H7 (cell line): ENCODE data around the gene ALDH3B2. TPM values are rescaled to one million over a fixed set of nuclear protein-coding genes. Genes with fewer than 3 reads are reported as not detected.

ENCODE experiments used
- DNase-seq: peaks from one replicate; pipeline ENCODE4 v3.0.0; 2012
- H3K27me3 ChIP-seq: 2 replicates; pipeline ENCODE4 v1.6.0; 2011; ENCODE audit warnings: mild to moderate bottlenecking, low read length; ENCODE audit not compliant: control insufficient read depth, insufficient read depth
- H3K36me3 ChIP-seq: replicated peaks from 2 replicates; pipeline ENCODE4 v1.5.1; 2011; ENCODE audit warnings: low read length; ENCODE audit not compliant: control insufficient read depth, insufficient read depth
- H3K4me3 ChIP-seq: 2 replicates; pipeline ENCODE4 v1.5.1; 2011; ENCODE audit warnings: low read depth, mild to moderate bottlenecking, control low read depth, low read length, moderate library complexity; ENCODE audit not compliant: insufficient read depth
- total RNA-seq: library from RNA; depleted of rRNA; stranded (reverse); fragments of >200 nt; shearing (Covaris generic); gene quantifications from 2 replicates; pipeline ENCODE4 v1.2.3, GENCODE V29; 2014

The ALDH3B2 gene
- total RNA-seq, 1 experiment from 2014 or later = not detected

GRCh38 chr11:67634366-67635230 is 39.8 kb downstream of the ALDH3B2 start:
- DNase-seq = peak; percentile 52
- no peak overlapping the region for H3K4me3 ChIP-seq
- peaks cover 3% of the 10 kb centered on the region for H3K27me3 ChIP-seq
- H3K36me3 ChIP-seq = no peaks in the 10 kb centered on the region

- peak; percentile 53 for DNase-seq
- Histone ChIP-seq H3K4me3 (no peak overlapping the region), H3K27me3 (no peaks in the 10 kb centered on the region), H3K36me3 (no peaks in the 10 kb centered on the region)
Measured at GRCh38 chr11:67633758-67634365, 40.6 kb downstream of the ALDH3B2 start.

- Histone ChIP-seq H3K36me3 (no peaks in the 10 kb centered on the region), H3K4me3 (no peak overlapping the region), H3K27me3 (no peaks in the 10 kb centered on the region)
- DNase-seq = peak; percentile 44
Measured at GRCh38 chr11:67632982-67633755, 41.3 kb downstream of the ALDH3B2 start.

GRCh38 chr11:67632175-67632981 is 42.0 kb downstream of the ALDH3B2 start:
- peak; percentile 45 for DNase-seq
- no peaks in the 10 kb centered on the region for H3K27me3 ChIP-seq
- H3K4me3 ChIP-seq = no peak overlapping the region
- H3K36me3 ChIP-seq = no peaks in the 10 kb centered on the region

- no peak for DNase-seq
- Histone ChIP-seq H3K36me3 (no peaks in the 10 kb centered on the region), H3K27me3 (no peaks in the 10 kb centered on the region), H3K4me3 (no peak overlapping the region)
Measured at GRCh38 chr11:67631853-67632174, 42.6 kb downstream of the ALDH3B2 start.

- H3K36me3 ChIP-seq = no peaks in the 10 kb centered on the region
- DNase-seq = peak; percentile 63
- peak overlapping the region; percentile 72; the same call in 1 of the 2 replicates for H3K4me3 ChIP-seq
- no peaks in the 10 kb centered on the region for H3K27me3 ChIP-seq
Measured at GRCh38 chr11:67631411-67631810, 43.0 kb downstream of the ALDH3B2 start.

- Histone ChIP-seq H3K27me3 (no peaks in the 10 kb centered on the region), H3K4me3 (peak overlapping the region; percentile 72), H3K36me3 (no peaks in the 10 kb centered on the region)
- DNase-seq = no peak
Measured at GRCh38 chr11:67630943-67631331, 43.5 kb downstream of the ALDH3B2 start.

GRCh38 chr11:67630228-67630942 is 44.0 kb downstream of the ALDH3B2 start:
- Histone ChIP-seq H3K36me3 (no peaks in the 10 kb centered on the region), H3K27me3 (no peaks in the 10 kb centered on the region), H3K4me3 (peak overlapping the region; percentile 72)
- peak; percentile 99 for DNase-seq

- Histone ChIP-seq H3K27me3 (no peaks in the 10 kb centered on the region), H3K36me3 (no peaks in the 10 kb centered on the region), H3K4me3 (peak within 1 kb of the TSS; percentile 72)
Measured at GRCh38 chr11:67629386-67630227, 44.8 kb downstream of the ALDH3B2 start, which contains the start of gene NUDT8. TSS of gene NUDT8 (minus strand) at chr11:67629937. CDS start at chr11:67629911, 26 bp downstream.

GRCh38 chr11:67628710-67629385 is 45.6 kb downstream of the ALDH3B2 start:
- H3K27me3 ChIP-seq = no peaks in the 10 kb centered on the region
- H3K4me3 ChIP-seq = no peak overlapping the region; the same call in 1 of the 2 replicates
- DNase-seq = no peak
- H3K36me3 ChIP-seq = no peaks in the 10 kb centered on the region

More at GRCh38 chr11:67629386-67630227, 44.8 kb downstream of the ALDH3B2 start, which contains the start of gene NUDT8:
- DNase-seq = peak; percentile 92

GRCh38 chr11:67627812-67628624 is 46.4 kb downstream of the ALDH3B2 start:
- peak overlapping the region; percentile 3; the same call in 1 of the 2 replicates for H3K4me3 ChIP-seq
- H3K36me3 ChIP-seq = no peaks in the 10 kb centered on the region
- no peaks in the 10 kb centered on the region for H3K27me3 ChIP-seq
- DNase-seq = peak; percentile 16

- H3K36me3 ChIP-seq = no peaks in the 10 kb centered on the region
- peak overlapping the region; percentile 19; the same call in 1 of the 2 replicates for H3K4me3 ChIP-seq
- no peaks in the 10 kb centered on the region for H3K27me3 ChIP-seq
- no peak for DNase-seq
Measured at GRCh38 chr11:67627441-67627811, 47.0 kb downstream of the ALDH3B2 start.
